Suprapubic skin (tissue), 4 donors: ENCODE results near the gene ODAD4. TPM values are rescaled to one million over a fixed set of nuclear protein-coding genes. Genes with fewer than 3 reads are reported as not detected.

ENCODE experiments used
- DNase-seq, 2 donors: peaks; one replicate each; pipeline ENCODE4 v3.0.0-alpha.2; 2019; ENCODE audit warnings: low spot score in 2 of 2
- H3K27ac ChIP-seq: fragments of 200-600 bp; sonication (generic); one replicate; pipeline ENCODE4 v1.5.1; 2019
- H3K27me3 ChIP-seq: fragments of 200-600 bp; sonication (generic); one replicate; pipeline ENCODE4 v1.5.1; 2019
- H3K36me3 ChIP-seq: fragments of 200-600 bp; sonication (generic); one replicate; pipeline ENCODE4 v1.5.1; 2019
- H3K4me1 ChIP-seq: fragments of 200-600 bp; sonication (generic); one replicate; pipeline ENCODE4 v1.5.1; 2019
- H3K4me3 ChIP-seq: fragments of 200-600 bp; sonication (generic); one replicate; pipeline ENCODE4 v1.5.1; 2019; ENCODE audit warnings: mild to moderate bottlenecking
- H3K9me3 ChIP-seq: fragments of 200-600 bp; sonication (generic); one replicate; pipeline ENCODE4 v1.5.1; 2019
- EP300 ChIP-seq: sonication (generic); formaldehyde crosslinking; IDR thresholded peaks from one replicate; pipeline ENCODE4 v1.6.1; 2017; ENCODE audit warnings: antibody characterized with exemption
- POLR2A ChIP-seq, 2 donors: fragments of 450-650 bp; IDR thresholded peaks; one replicate each; pipeline ENCODE4 v1.6.1; 2017; ENCODE audit warnings: antibody characterized with exemption in 2 of 2, mild to moderate bottlenecking in 2 of 2, moderate library complexity in 2 of 2
- POLR2AphosphoS5 ChIP-seq, 3 donors: sonication (generic); formaldehyde crosslinking; IDR thresholded peaks; one replicate each; pipeline ENCODE4 v1.6.1; 2017; ENCODE audit warnings: antibody characterized with exemption in 3 of 3
- WGBS: methylation state at CpG from one replicate; pipeline ENCODE4 v1.1.5; 2018; 5-methylcytosine and 5-hydroxymethylcytosine counted together
- total RNA-seq, 4 donors: library from RNA; depleted of rRNA; stranded (reverse); fragments of >200 nt; gene quantifications; one replicate each; pipeline ENCODE4 v1.1.0, GENCODE V29; 2016
- TF ChIP-seq, protein P1 (sequence below), 2 donors: fragments of 200-600 bp in 1 of 2; fragments of 450-650 bp in 1 of 2; sonication (generic) in 1 of 2; IDR thresholded peaks; one replicate each; pipeline ENCODE4 v1.5.1; 2016 to 2019; ENCODE audit warnings: antibody characterized with exemption in 2 of 2, mild to moderate bottlenecking in 1 of 2, moderate library complexity in 1 of 2

ODAD4 gene
- total RNA-seq, 4 donors from 2014 or later, result 0.42 to 1.9 (median 1.3) TPM; not detected in 1

DNA sequence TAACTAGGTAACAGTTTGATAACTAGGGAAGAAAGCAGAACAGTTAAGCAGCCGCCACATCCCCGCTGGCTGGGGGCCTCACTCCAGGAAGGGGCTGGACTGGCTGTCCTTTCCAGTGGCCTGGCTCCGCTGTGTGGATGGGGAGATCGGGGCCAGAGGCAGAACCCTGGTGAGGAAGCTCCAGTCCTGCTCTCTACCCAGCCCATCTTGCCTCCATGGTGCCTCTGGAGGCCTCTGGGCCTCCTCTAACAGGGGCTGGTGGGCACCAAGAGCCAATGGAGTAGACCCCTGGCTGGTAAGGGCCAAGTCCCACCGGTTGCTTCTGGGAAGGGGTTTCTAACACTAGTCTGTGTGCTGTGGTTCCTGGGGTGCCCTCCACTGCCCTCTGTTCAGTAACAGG, 44.2 kb downstream of the ODAD4 start:
- TF ChIP-seq POLR2AphosphoS5 (IDR thresholded peaks at IDR 0.05) (no peak), POLR2A (IDR thresholded peaks at IDR 0.05) (no peak), EP300 (no peak)
- TF ChIP-seq, protein P1, sequence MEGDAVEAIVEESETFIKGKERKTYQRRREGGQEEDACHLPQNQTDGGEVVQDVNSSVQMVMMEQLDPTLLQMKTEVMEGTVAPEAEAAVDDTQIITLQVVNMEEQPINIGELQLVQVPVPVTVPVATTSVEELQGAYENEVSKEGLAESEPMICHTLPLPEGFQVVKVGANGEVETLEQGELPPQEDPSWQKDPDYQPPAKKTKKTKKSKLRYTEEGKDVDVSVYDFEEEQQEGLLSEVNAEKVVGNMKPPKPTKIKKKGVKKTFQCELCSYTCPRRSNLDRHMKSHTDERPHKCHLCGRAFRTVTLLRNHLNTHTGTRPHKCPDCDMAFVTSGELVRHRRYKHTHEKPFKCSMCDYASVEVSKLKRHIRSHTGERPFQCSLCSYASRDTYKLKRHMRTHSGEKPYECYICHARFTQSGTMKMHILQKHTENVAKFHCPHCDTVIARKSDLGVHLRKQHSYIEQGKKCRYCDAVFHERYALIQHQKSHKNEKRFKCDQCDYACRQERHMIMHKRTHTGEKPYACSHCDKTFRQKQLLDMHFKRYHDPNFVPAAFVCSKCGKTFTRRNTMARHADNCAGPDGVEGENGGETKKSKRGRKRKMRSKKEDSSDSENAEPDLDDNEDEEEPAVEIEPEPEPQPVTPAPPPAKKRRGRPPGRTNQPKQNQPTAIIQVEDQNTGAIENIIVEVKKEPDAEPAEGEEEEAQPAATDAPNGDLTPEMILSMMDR (IDR thresholded peaks at IDR 0.05), result no peak
- H3K4me3 ChIP-seq, result no peak overlapping the region
- H3K36me3 ChIP-seq, result peaks cover 75% of the 10 kb centered on the region
- no peak for DNase-seq
- H3K27me3 ChIP-seq, result no peaks in the 10 kb centered on the region
- 94% methylated on average over 4 of the region's 5 CpGs for WGBS
- H3K27ac ChIP-seq, result peak overlapping the region; percentile 26
- no peaks in the 10 kb centered on the region for H3K9me3 ChIP-seq
- H3K4me1 ChIP-seq, result peaks cover 72% of the 10 kb centered on the region

DNA sequence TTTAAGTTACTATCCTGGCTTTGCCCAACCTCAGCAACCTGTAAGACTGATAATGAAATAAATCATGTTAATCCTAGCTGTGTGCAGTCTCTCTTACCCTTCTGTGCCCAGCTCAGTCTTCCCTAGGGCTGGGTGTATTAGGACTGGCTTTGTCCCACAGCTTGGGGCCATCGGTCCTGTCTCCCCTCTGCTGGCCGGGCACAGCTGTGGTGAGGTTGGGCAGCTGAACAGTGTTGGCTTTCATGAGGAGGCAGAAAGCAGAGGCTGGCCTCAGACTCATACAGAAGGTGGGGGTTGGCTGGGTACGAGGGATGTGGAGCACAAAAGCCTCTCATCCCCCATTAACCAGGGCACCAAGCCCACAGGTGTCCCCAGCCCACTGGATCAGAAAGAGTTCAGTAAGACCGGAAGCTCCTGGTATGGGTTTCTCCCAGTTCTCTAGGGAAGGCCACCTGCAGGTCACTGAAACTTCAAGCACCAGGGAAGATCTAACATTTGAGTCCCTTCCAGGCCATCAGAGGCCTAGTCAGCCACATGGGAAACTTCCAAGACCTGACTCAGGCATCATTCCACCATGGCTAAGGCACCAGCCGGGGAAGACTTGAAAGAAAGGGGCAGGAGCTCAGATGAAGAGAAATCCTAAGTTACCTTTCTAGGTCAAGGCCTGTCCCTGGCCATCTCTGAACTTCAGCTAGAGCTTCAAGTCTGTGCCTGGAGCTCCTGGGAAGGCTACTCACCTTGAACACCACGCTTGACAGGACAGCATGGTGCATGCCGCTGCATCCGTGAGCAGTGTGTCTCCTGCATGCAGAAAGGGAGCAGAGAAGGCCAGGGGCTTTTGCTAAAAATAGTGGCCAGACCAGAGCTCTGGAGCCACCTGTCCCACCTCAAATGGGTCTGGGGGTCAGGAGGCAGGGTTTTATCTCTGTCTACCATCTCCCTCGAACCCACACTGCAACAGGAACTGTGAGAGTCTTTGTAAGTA, 45.0 kb downstream of the ODAD4 start:
- Histone ChIP-seq H3K36me3 (peaks cover 81% of the 10 kb centered on the region), H3K27me3 (no peaks in the 10 kb centered on the region), H3K9me3 (no peaks in the 10 kb centered on the region), H3K27ac (peak overlapping the region; percentile 45), H3K4me3 (no peak overlapping the region), H3K4me1 (peaks cover 67% of the 10 kb centered on the region)
- TF ChIP-seq EP300, result no peak
- TF ChIP-seq, protein P1 (IDR thresholded peaks at IDR 0.05), result no peak
- no peak for TF ChIP-seq POLR2A (IDR thresholded peaks at IDR 0.05)
- TF ChIP-seq POLR2AphosphoS5 (IDR thresholded peaks at IDR 0.05), result no peak
- no peak for DNase-seq
- WGBS, result 76% methylated on average over 9 of the region's 9 CpGs

DNA sequence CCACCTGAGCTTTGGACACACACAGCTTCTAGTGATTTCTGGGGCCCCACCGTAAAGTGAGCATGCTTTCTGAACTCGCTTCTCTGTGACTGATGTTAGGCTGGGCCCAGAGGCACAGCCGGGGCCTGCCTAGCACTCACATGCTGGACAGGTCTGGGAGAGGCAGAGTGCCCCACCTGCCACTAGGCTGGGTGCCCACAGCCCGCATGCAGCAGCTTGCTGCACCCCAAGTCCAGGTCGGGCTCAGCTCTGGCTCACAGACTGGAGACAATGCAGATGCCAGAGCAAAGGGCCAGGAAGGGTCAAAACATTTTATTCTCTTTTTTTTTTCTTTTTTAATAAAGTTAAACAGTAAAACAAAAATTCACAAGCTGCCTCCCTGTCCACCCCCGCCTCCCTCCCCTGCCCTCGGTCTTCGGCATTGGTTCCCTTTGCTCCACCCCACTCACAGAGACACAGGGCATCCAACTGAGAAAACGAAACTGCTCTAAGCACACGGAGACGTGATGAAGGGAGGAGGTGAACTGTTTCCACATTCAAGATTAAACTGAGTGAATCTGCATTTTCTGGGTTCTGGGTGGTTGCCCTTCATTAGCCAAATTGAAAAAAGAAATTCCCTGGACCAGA, 45.8 kb downstream of the ODAD4 start:
- H3K9me3 ChIP-seq, result no peaks in the 10 kb centered on the region
- DNase-seq, result no peak
- 30% methylated on average over 9 of the region's 11 CpGs for WGBS
- no peaks in the 10 kb centered on the region for H3K27me3 ChIP-seq
- TF ChIP-seq, protein P1 (IDR thresholded peaks at IDR 0.05), result no peak
- TF ChIP-seq POLR2A (IDR thresholded peaks at IDR 0.05), result no peak
- TF ChIP-seq POLR2AphosphoS5 (IDR thresholded peaks at IDR 0.05), result no peak
- TF ChIP-seq EP300, result no peak
- H3K36me3 ChIP-seq, result peaks cover 85% of the 10 kb centered on the region
- H3K4me3 ChIP-seq, result peak overlapping the region; percentile 0
- peaks cover 60% of the 10 kb centered on the region for H3K4me1 ChIP-seq
- H3K27ac ChIP-seq, result peak overlapping the region; percentile 45

DNA sequence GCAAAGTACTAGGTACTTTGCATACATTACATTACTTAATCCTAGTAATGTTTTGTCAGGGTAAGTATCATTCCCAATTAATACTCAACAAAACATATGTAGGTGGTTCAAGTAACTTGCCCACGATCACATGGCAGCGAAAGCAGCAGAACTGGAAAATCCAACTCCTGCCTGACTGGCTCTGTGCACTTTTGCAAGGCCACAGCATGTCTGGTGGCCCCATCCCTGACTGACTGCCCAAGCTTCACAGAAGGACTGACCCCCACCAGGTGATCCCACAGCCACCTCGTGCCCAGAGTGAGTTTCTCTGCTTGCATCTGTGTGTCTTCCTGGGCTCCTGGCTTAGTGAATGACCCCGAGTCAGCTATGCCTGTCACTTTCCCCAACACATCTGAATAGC, 47.6 kb downstream of the ODAD4 start:
- Histone ChIP-seq H3K27ac (peak overlapping the region; percentile 36), H3K4me1 (peaks cover 44% of the 10 kb centered on the region), H3K27me3 (no peaks in the 10 kb centered on the region), H3K4me3 (no peak overlapping the region), H3K36me3 (peaks cover 85% of the 10 kb centered on the region), H3K9me3 (no peaks in the 10 kb centered on the region)
- TF ChIP-seq, protein P1 (IDR thresholded peaks at IDR 0.05), result no peak
- TF ChIP-seq POLR2A (IDR thresholded peaks at IDR 0.05) (no peak), EP300 (no peak), POLR2AphosphoS5 (IDR thresholded peaks at IDR 0.05) (no peak)
- peak in 1 of 2 donors; percentile 55 for DNase-seq
- 84% methylated on average over 4 of the region's 4 CpGs for WGBS
